Heart right ventricle (tissue), 16 donors: ENCODE data around the gene GSPT1. TPM values are rescaled to one million over a fixed set of nuclear protein-coding genes. Genes with fewer than 3 reads are reported as not detected.
"Not testable (repeated sequence)": the region's sequence is repeated elsewhere in the genome, so short reads cannot be mapped to it uniquely, and the experiment has no call there.

ENCODE experiments used
- ATAC-seq, 8 donors: fragments of 200-7000 bp; cut with Tn5 transposase; one replicate each; pipeline ENCODE4 v1.9.1; 2020; ENCODE audit warnings: mild to moderate bottlenecking in 8 of 8, moderate library complexity in 8 of 8, moderate number of reproducible peaks in 1 of 8
- DNase-seq, 2 donors: peaks; one replicate each; pipeline ENCODE4 v3.0.0-alpha.2; 2020
- H3K27ac ChIP-seq, 10 donors: fragments of 200-600 bp; sonication (generic) in 2 of 10; one replicate each; pipeline versions ENCODE4 v1.5.0 to v1.8.0; 2020 to 2022; ENCODE audit warnings: mild to moderate bottlenecking in 3 of 10
- H3K27me3 ChIP-seq, 7 donors: fragments of 200-600 bp; one replicate each; pipeline ENCODE4 v1.8.0; 2021 to 2022; ENCODE audit warnings: mild to moderate bottlenecking in 2 of 7
- H3K36me3 ChIP-seq, 9 donors: fragments of 200-600 bp; sonication (generic) in 1 of 9; one replicate each; pipeline versions ENCODE4 v1.5.0 to v1.8.0; 2020 to 2022; ENCODE audit warnings: mild to moderate bottlenecking in 2 of 9
- H3K4me1 ChIP-seq, 9 donors: fragments of 200-600 bp; sonication (generic) in 1 of 9; one replicate each; pipeline versions ENCODE4 v1.5.0 to v1.8.0; 2020 to 2022; ENCODE audit warnings: mild to moderate bottlenecking in 4 of 9
- H3K4me3 ChIP-seq, 10 donors: fragments of 200-600 bp; sonication (generic) in 2 of 10; one replicate each; pipeline versions ENCODE4 v1.5.0 to v1.8.0; 2020 to 2022; ENCODE audit warnings: mild to moderate bottlenecking in 7 of 10, moderate library complexity in 2 of 10
- H3K9me3 ChIP-seq, 11 donors: fragments of 200-600 bp in 10 of 11; sonication (generic) in 2 of 11; one replicate each; pipeline versions ENCODE4 v1.5.0 to v1.8.0; 2013 to 2022; ENCODE audit warnings: mild to moderate bottlenecking in 2 of 11, control low read depth in 1 of 11, moderate library complexity in 1 of 11
- WGBS, 2 donors: extraction: QIAGEN DNeasy Blood & Tissue Kit; methylation state at CpG; one replicate each; pipeline ENCODE4 v1.1.7; 2013; ENCODE audit warnings: inconsistent platforms in 1 of 2; 5-methylcytosine and 5-hydroxymethylcytosine counted together
- intact Hi-C, 10 donors: fragments of 100-400 bp; cut with DNase I; formaldehyde crosslinking; loops; one replicate each; pipeline versions ENCODE4 v1.11.1 to v1.14.2; 2022
- polyA plus RNA-seq, 2 donors: library from polyadenylated mRNA; stranded (reverse); fragments of 200-250 nt; gene quantifications; one replicate each; pipeline ENCODE4 v1.2.3, GENCODE V29; 2013
- total RNA-seq, 10 donors: library from RNA; stranded (reverse); fragmentation: NEBNext Ultra II Directional in 3 of 10; extraction: Animal tissue kit (Norgen Biotek cat#: 25700) in 3 of 10; gene quantifications; one replicate each; pipeline versions ENCODE4 v1.2.1 to v1.2.4, GENCODE V29; 2021 to 2023
- TF ChIP-seq, protein P1 (sequence below), 9 donors: fragments of 200-600 bp; sonication (generic) in 2 of 9; IDR thresholded peaks; one replicate each; pipeline versions ENCODE4 v1.5.0 to v1.8.0; 2021 to 2022; ENCODE audit warnings: antibody characterized with exemption in 9 of 9, mild to moderate bottlenecking in 5 of 9, moderate library complexity in 1 of 9
- donor health status: Arrhythmogenic right ventricular cardiomyopathy.
- donor health status: ischemic (EF 13 %, LVEDD 7.1; RV severe dilation, severe dysfunction).
- donor health status: healthy with polysubstance abuse.
- donor health status: DM: no; HTN: yes; CAD: no.
- donor health status: DM: no; HTN: no; CAD: no.
- donor health status: ischemic (EF 25% LVEDD 6.9; RV normal size, moderate dysfunction).
- donor health status: ischemic (EF 25% LVEDD 5.7; RV mildly dilated, moderate dysfunction).
- donor health status: healthy.
- donor health status: DM: yes; HTN: yes; CAD: no.
- donor health status: Ischemic cardiomyopathy.
- donor health status: ischemic (EF 35%, LVEDD 5.7; RV mildly dilated, moderate dysfunction).
- donor health status: nonischemic (EF 11% LVEDD 7.7; RV severe dilation, severe dysfunction).
- donor health status: DM: yes; HTN: yes; CAD: no.
- donor health status: PGD.
- donor health status: ischemic (EF 29% LVEDD 5.4; RV normal size, mild dysfunction).
- donor health status: nonischemic (EF 23%, LVEDD 6.1; RV moderate dilation, normal function).

The GSPT1 gene
- total and polyA plus RNA-seq, 12 donors, result 17.0 to 117 (median 92.3) TPM

DNA sequence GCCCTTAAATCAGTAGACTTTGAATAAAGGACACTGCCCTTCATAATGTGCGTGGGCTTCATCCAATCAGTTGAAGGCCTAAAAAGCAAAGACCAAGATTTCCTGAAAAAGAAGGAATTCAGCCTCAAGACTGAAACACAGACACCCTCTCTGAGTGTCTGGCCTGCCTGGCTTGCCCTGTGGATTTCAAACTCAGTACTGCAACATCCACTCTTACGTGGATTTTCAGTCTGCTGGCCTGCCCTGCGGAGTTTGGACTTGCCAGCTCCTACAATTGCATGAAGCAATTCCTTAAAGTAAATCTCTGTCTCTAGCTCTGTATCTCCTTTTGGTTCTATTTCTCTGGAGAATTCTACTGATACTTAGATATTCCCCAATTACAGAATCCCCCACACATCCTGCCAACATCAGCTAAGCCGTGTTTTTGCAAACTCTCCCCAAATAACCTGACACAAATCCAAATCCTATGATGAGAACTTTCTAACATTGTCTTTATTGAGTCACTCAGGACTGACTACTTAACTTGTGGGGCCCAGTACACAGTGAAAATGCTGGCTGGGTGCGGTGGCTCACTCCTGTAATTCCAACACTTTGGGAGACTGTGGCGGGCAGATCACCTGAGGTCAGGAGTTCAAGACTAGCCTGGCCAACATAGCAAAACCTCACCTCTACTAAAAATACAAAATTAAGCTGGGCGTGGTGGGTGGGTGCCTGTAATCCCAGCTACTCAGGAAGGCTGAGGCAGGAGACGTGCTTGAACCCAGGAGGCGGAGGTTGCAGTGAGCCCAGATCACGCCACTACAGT is 42.0 kb upstream of the GSPT1 start:
- TF ChIP-seq, protein P1, sequence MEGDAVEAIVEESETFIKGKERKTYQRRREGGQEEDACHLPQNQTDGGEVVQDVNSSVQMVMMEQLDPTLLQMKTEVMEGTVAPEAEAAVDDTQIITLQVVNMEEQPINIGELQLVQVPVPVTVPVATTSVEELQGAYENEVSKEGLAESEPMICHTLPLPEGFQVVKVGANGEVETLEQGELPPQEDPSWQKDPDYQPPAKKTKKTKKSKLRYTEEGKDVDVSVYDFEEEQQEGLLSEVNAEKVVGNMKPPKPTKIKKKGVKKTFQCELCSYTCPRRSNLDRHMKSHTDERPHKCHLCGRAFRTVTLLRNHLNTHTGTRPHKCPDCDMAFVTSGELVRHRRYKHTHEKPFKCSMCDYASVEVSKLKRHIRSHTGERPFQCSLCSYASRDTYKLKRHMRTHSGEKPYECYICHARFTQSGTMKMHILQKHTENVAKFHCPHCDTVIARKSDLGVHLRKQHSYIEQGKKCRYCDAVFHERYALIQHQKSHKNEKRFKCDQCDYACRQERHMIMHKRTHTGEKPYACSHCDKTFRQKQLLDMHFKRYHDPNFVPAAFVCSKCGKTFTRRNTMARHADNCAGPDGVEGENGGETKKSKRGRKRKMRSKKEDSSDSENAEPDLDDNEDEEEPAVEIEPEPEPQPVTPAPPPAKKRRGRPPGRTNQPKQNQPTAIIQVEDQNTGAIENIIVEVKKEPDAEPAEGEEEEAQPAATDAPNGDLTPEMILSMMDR (IDR thresholded peaks at IDR 0.05), result no peak
- H3K4me1 ChIP-seq, result no peaks in the 10 kb centered on the region
- no peak for DNase-seq
- H3K27me3 ChIP-seq, result no peaks in the 10 kb centered on the region
- H3K4me3 ChIP-seq, result no peak overlapping the region
- 89 to 91% methylated on average over 10 of the region's 10 CpGs for WGBS, 2 donors
- intact Hi-C loops, result loop anchor here in 1 of 10 donors (10.0 kb wide), 1 partner anchor 107 kb away; no protein-coding TSS in a partner anchor
- no peaks in the 10 kb centered on the region for H3K9me3 ChIP-seq
- H3K27ac ChIP-seq, result no peak overlapping the region
- no peak for ATAC-seq
- H3K36me3 ChIP-seq, result no peaks in the 10 kb centered on the region

DNA sequence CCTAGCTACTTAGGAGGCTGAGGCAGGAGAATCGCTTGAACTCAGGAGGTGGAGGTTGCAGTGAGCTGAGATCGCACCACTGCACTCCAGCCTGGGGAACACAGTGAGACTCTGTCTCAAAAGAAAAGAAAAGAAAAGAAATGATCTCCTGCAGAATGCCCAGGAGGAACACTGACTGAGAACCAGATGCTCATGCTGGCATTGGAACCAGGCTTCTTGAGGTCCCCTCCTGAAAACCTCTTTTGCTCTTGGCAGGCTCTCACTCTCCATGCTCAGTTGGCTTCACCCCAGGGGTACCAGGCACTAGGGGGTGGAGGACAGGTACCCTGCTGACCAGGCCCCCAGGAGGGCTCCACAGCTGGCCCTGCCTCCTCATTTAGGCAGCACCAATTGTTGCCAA is 40.8 kb upstream of the GSPT1 start:
- Histone ChIP-seq H3K4me1 (no peaks in the 10 kb centered on the region), H3K36me3 (no peaks in the 10 kb centered on the region), H3K27me3 (no peaks in the 10 kb centered on the region), H3K9me3 (no peaks in the 10 kb centered on the region), H3K4me3 (no peak overlapping the region), H3K27ac (no peak overlapping the region)
- intact Hi-C loops, result loop anchor here in 1 of 10 donors (10.0 kb wide), 1 partner anchor 108 kb away; no protein-coding TSS in a partner anchor
- ATAC-seq, result no peak
- DNase-seq, result no peak
- WGBS, 2 donors, result 88% methylated on average over 2 of the region's 2 CpGs
- TF ChIP-seq, protein P1 (IDR thresholded peaks at IDR 0.05), result no peak

DNA sequence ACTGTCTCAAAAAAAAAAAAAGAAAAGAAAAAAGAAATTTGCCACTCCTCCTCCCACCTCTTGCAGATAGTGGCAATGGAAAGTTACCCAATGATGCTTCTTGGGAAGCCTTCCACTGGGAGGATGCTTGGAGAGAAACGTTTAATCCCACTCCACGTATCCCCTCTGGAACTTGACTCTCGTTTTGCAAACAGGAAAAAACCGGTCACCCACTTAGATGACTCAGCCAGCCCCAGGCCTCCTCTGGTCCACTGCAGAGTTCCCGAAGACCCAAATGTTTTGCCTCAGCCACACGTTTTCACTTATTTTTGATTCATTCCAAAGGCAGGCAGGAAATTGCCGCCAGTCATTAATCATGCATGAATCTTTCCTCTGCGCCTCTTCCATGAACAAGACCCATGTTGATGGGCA is 40.0 kb upstream of the GSPT1 start:
- Histone ChIP-seq H3K36me3 (no peaks in the 10 kb centered on the region), H3K9me3 (no peaks in the 10 kb centered on the region), H3K4me1 (no peaks in the 10 kb centered on the region), H3K4me3 (no peak overlapping the region), H3K27ac (no peak overlapping the region), H3K27me3 (no peaks in the 10 kb centered on the region)
- intact Hi-C loops, result loop anchor here in 1 of 10 donors (10.0 kb wide), 1 partner anchor 109 kb away; no protein-coding TSS in a partner anchor
- DNase-seq, result no peak
- no peak for ATAC-seq
- TF ChIP-seq, protein P1 (IDR thresholded peaks at IDR 0.05), result no peak
- 61 to 70% methylated on average over 8 of the region's 8 CpGs for WGBS, 2 donors

DNA sequence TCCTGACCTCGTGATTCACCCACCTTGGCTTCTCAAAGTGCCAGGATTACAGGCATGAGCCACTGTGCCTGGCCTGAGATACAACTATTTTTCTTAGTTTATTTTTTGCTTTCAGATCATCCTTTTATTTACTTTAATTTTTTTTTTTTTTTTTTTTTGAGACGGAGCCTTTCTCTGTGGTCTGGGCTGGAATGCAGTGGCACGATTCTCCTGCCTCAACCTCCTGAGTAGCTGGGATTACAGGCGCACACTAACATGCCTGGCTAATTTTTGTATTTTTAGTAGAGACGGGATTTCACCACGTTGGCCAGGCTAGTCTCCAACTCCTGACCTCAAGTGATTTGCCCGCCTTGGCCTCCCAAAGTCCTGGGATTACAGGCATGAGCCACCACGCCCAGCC is 37.8 kb upstream of the GSPT1 start:
- WGBS, 2 donors, result 91 to 92% methylated on average over 8 of the region's 8 CpGs

DNA sequence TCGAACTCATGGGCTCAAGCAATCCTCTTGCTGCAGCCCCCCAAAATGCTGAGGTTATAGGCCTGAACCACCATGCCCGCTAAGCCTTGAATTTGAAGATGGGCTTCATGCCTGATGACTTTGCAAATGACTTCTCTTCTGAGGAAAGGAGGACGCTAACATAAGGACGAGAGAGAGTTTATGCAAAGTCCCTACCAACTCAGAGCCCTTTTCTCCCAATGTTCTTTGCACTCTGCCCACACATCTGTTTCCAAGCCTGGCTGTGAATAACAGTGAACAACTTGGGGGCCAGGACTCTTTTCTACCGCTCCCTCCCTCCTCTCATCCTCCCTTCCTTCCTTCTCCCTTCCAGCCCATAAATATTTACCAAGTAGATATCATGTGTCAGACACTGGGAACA is 34.6 kb upstream of the GSPT1 start:
- H3K27me3 ChIP-seq, result peaks cover 0 to 8% (median 0%) of the 10 kb centered on the region in 7 donors
- H3K4me1 ChIP-seq, result no peaks in the 10 kb centered on the region
- H3K4me3 ChIP-seq, result no peak overlapping the region
- intact Hi-C loops, result loop anchor here in 2 of 10 donors (5.0 to 10.0 kb wide), 2 partner anchors 114 to 117 kb away; no protein-coding TSS in a partner anchor
- TF ChIP-seq, protein P1 (IDR thresholded peaks at IDR 0.05), result no peak
- no peaks in the 10 kb centered on the region for H3K9me3 ChIP-seq
- no peak for DNase-seq
- no peak for ATAC-seq
- 86 to 87% methylated on average over 5 of the region's 5 CpGs for WGBS, 2 donors
- H3K36me3 ChIP-seq, result no peaks in the 10 kb centered on the region
- H3K27ac ChIP-seq, result no peak overlapping the region

More for the DNA sequence above, 37.8 kb upstream of the GSPT1 start:
- H3K4me1 ChIP-seq, H3K27me3 ChIP-seq, H3K36me3 ChIP-seq, H3K9me3 ChIP-seq, H3K4me3 ChIP-seq, ATAC-seq, DNase-seq, H3K27ac ChIP-seq: not testable (repeated sequence)
- intact Hi-C loops, result loop anchor here in 2 of 10 donors (5.0 to 10.0 kb wide), 2 partner anchors 111 to 114 kb away; no protein-coding TSS in a partner anchor
